Thyroid gland (tissue), 4 donors: ENCODE results near the gene DAB1. TPM values are rescaled to one million over a fixed set of nuclear protein-coding genes. Genes with fewer than 3 reads are reported as not detected.

Experiments used
- DNase-seq, 2 donors: peaks; one replicate each; pipeline ENCODE4 v3.0.0-alpha.2; 2019
- H3K27ac ChIP-seq, 3 donors: fragments of 200-600 bp; sonication (generic); 1 replicate in 2 of 3; 2 replicates in 1 of 3; pipeline ENCODE4 v1.5.1; 2016 to 2019; ENCODE audit warnings: mild to moderate bottlenecking in 1 of 3, moderate library complexity in 1 of 3
- H3K27me3 ChIP-seq: fragments of 200-600 bp; sonication (generic); one replicate; pipeline ENCODE4 v1.5.1; 2019
- H3K36me3 ChIP-seq, 2 donors: fragments of 200-600 bp; sonication (generic); one replicate each; pipeline ENCODE4 v1.5.1; 2016 to 2019
- H3K4me1 ChIP-seq, 2 donors: fragments of 200-600 bp; sonication (generic); one replicate each; pipeline ENCODE4 v1.5.1; 2017 to 2019
- H3K4me3 ChIP-seq, 3 donors: fragments of 200-600 bp; sonication (generic); replicated peaks in 1 of 3; 1 replicate in 2 of 3; 2 replicates in 1 of 3; pipeline ENCODE4 v1.5.1; 2016; ENCODE audit warnings: mild to moderate bottlenecking in 1 of 3
- H3K9me3 ChIP-seq: fragments of 200-600 bp; sonication (generic); one replicate; pipeline ENCODE4 v1.5.1; 2017
- POLR2A ChIP-seq, 2 donors: fragments of 450-650 bp; IDR thresholded peaks; one replicate each; pipeline ENCODE4 v1.6.1; 2017; ENCODE audit warnings: antibody characterized with exemption in 2 of 2, mild to moderate bottlenecking in 2 of 2, moderate library complexity in 1 of 2
- WGBS, 2 donors: methylation state at CpG; one replicate each; pipeline ENCODE4 v1.1.5; 2017; 5-methylcytosine and 5-hydroxymethylcytosine counted together
- intact Hi-C: fragments of 100-400 bp; cut with DNase I; formaldehyde crosslinking; loops from one replicate; pipeline ENCODE4 v1.15.1; 2023
- total RNA-seq, 4 donors: library from RNA; depleted of rRNA; stranded (reverse); fragments of >200 nt; gene quantifications; one replicate each; pipeline ENCODE4 v1.2.3, GENCODE V29; 2016
- TF ChIP-seq, protein P1 (sequence below), 6 experiments: fragments of 200-600 bp in 3 of 6; fragments of 450-650 bp in 3 of 6; sonication (generic) in 3 of 6; IDR thresholded peaks; one replicate each; pipeline ENCODE4 v1.5.1; 2016 to 2019; ENCODE audit warnings: antibody characterized with exemption in 6 of 6, mild to moderate bottlenecking in 2 of 6, inconsistent platforms in 1 of 6, moderate library complexity in 1 of 6

Gene DAB1
- total RNA-seq, 4 donors from 2014 or later: under 0.01 to 0.83 (median 0.21) TPM

DNA sequence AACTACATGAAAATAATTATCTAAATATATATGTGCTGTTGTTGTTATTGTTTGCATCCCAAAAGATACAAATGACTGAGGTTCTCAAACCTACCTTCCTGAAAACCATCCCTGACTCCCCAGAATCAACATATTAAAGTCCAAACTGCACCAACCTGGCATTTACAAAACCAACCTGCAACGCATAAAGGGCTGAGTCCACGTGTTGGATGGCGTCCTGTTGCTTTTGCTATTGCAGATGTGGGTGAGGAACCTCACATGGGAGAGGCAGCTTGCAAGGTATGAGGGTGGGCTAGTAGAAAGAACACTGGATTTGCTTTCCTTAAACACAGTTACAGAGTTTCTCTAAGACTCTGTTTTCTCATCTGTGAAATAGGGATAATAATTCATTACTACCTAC lies 456.5 kb downstream of the DAB1 start:
- peaks cover 0 to 5% of the 10 kb centered on the region in 2 donors for H3K4me1 ChIP-seq
- H3K27me3 ChIP-seq: no peaks in the 10 kb centered on the region
- H3K4me3 ChIP-seq: no peak overlapping the region
- H3K9me3 ChIP-seq: no peaks in the 10 kb centered on the region
- TF ChIP-seq POLR2A (IDR thresholded peaks at IDR 0.05): no peak
- TF ChIP-seq, protein P1, sequence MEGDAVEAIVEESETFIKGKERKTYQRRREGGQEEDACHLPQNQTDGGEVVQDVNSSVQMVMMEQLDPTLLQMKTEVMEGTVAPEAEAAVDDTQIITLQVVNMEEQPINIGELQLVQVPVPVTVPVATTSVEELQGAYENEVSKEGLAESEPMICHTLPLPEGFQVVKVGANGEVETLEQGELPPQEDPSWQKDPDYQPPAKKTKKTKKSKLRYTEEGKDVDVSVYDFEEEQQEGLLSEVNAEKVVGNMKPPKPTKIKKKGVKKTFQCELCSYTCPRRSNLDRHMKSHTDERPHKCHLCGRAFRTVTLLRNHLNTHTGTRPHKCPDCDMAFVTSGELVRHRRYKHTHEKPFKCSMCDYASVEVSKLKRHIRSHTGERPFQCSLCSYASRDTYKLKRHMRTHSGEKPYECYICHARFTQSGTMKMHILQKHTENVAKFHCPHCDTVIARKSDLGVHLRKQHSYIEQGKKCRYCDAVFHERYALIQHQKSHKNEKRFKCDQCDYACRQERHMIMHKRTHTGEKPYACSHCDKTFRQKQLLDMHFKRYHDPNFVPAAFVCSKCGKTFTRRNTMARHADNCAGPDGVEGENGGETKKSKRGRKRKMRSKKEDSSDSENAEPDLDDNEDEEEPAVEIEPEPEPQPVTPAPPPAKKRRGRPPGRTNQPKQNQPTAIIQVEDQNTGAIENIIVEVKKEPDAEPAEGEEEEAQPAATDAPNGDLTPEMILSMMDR (IDR thresholded peaks at IDR 0.05): no peak
- no peaks in the 10 kb centered on the region for H3K36me3 ChIP-seq
- DNase-seq: no peak
- no peak overlapping the region for H3K27ac ChIP-seq
- WGBS, 2 donors: 71 to 82% methylated on average over 3 of the region's 3 CpGs
- intact Hi-C loops: loop anchor here (5.0 kb wide), 1 partner anchor 135 kb away; no protein-coding TSS in a partner anchor

DNA sequence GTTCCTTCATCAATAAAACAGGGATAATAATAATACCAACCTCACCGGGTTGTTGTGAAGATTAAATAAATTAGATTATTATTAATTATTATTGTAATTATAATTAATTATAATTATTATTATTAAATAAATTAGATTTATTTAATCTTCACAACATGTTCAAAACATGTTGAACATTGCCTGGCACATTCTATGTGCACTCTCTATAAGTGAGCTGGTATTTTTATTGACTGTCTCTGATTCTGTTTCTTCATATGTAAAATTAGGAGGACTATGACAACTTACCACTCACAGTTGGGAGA lies 457.2 kb downstream of the DAB1 start:
- H3K27me3 ChIP-seq: no peaks in the 10 kb centered on the region
- H3K27ac ChIP-seq: no peak overlapping the region
- H3K4me1 ChIP-seq: peaks cover 0 to 5% of the 10 kb centered on the region in 2 donors
- intact Hi-C loops: loop anchor here (5.0 kb wide), 1 partner anchor 134 kb away; no protein-coding TSS in a partner anchor
- no peak for DNase-seq
- 91 to 95% methylated on average over 1 of the region's 1 CpG for WGBS, 2 donors
- no peak overlapping the region for H3K4me3 ChIP-seq
- TF ChIP-seq POLR2A (IDR thresholded peaks at IDR 0.05): no peak
- TF ChIP-seq, protein P1 (IDR thresholded peaks at IDR 0.05): no peak
- H3K36me3 ChIP-seq: no peaks in the 10 kb centered on the region
- no peaks in the 10 kb centered on the region for H3K9me3 ChIP-seq

DNA sequence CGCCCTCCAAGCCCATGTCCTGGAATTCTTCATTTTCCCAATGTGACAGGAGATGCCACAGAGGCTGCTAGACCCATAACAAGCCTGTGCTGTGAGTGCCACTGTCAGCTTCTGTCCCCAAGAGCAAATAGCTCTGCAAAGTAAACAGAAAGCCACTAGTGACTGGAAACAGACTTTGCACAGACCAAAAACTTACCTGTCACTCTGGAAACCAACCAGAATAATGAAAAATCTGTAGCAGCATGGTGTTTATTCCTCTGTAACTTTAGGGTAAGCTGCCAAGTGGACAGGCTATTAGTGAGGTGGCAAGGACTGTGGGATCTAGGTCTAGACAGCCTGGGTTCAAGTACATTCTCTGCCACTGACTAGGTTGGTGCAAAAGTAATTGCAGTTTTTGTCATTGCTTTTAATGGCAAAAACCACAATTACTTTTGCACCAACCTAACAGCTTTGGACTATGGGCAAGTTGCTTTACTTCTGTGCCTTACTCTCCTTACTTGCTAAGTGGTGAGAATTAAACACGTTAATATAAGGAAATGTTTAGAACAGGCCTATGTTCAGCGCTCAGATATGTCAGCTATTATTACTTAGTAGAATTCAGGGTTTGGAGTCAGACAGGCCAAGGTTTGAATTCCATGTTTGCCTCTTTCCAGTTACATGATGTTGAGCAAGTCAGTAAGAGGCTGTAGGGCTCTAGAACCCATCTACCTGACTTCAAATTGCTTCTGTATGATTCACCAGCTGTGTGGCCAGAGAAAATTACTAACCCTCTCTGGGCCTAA lies 457.8 kb downstream of the DAB1 start, which contains the start of gene C8B:
Gene C8B, minus strand, starts transcription at position 100 of the 782 bp plus-strand sequence. Its CDS starts 67 bp downstream, at position 33.
- Histone ChIP-seq H3K4me3 (no peak within 1 kb of the TSS), H3K27ac (no peak within 1 kb of the TSS), H3K36me3 (no peaks in the 10 kb centered on the region), H3K9me3 (no peaks in the 10 kb centered on the region), H3K27me3 (no peaks in the 10 kb centered on the region), H3K4me1 (peaks cover 0 to 5% of the 10 kb centered on the region in 2 donors)
- intact Hi-C loops: loop anchor here (5.0 kb wide), 1 partner anchor 134 kb away; no protein-coding TSS in a partner anchor
- no peak for TF ChIP-seq POLR2A (IDR thresholded peaks at IDR 0.05)
- TF ChIP-seq, protein P1 (IDR thresholded peaks at IDR 0.05): no peak
- no peak for DNase-seq
- WGBS, 2 donors: 69 to 89% methylated on average over 3 of the region's 3 CpGs

DNA sequence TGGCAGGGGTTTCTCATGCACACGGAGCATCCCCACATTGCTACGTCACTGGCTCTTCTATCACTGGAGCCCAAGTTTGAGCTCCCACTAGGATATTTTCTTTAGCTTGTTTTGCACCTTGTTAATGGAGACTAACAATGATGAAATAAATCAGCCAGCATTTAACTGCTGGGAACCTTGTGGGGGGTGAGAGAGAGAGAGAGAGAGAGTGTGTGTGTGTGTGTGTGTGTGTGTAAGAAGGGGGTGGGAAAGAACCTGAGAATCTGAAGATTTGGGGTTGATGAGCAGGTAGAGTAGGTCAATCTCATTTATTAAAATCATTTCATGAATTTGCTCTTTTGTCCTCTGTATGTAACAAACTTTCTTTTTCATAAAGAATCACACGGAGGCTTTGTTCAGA lies 458.7 kb downstream of the DAB1 start:
- H3K9me3 ChIP-seq: no peaks in the 10 kb centered on the region
- peaks cover 0 to 5% of the 10 kb centered on the region in 2 donors for H3K4me1 ChIP-seq
- H3K36me3 ChIP-seq: no peaks in the 10 kb centered on the region
- DNase-seq: no peak
- no peak for TF ChIP-seq POLR2A (IDR thresholded peaks at IDR 0.05)
- TF ChIP-seq, protein P1 (IDR thresholded peaks at IDR 0.05): no peak
- H3K27me3 ChIP-seq: no peaks in the 10 kb centered on the region
- H3K4me3 ChIP-seq: no peak overlapping the region
- 82 to 89% methylated on average over 3 of the region's 3 CpGs for WGBS, 2 donors
- intact Hi-C loops: loop anchor here (5.0 kb wide), 1 partner anchor 133 kb away; no protein-coding TSS in a partner anchor
- no peak overlapping the region for H3K27ac ChIP-seq

DNA sequence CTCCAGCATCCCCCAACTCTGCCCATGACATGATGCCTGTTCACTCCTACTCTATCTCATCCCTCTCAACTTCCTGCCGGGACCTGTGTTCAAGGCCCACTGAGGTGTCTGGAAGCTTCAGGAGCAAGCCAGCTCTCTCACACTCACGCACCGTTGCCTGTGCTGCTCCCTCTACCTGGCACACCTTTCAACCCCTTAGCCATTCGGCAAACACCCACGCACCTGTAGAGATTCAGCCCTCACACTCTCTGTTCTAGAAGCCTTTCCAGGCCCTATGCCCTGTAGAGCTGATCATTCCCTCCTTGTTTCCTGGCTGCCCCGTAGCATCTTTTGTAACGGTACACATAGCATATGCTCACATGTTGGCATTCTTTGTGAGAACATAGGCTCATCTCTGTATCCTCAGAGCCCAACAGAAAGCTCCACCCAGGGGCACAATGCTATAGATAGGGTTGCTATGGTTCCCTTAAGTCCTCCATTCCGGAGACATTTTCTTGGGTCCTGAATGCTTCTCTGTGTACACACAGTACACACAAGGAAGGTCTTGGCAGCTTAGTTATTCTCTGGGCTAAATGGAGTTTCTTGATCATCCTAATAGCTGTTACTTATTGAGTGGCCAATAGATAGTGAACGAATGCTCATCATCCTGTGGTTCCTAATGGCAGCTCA lies 459.4 kb downstream of the DAB1 start:
- no peak overlapping the region for H3K27ac ChIP-seq
- no peak for TF ChIP-seq POLR2A (IDR thresholded peaks at IDR 0.05)
- TF ChIP-seq, protein P1 (IDR thresholded peaks at IDR 0.05): no peak
- H3K36me3 ChIP-seq: no peaks in the 10 kb centered on the region
- WGBS, 2 donors: 87 to 93% methylated on average over 9 of the region's 9 CpGs
- H3K4me1 ChIP-seq: peaks cover 0 to 5% of the 10 kb centered on the region in 2 donors
- no peak overlapping the region for H3K4me3 ChIP-seq
- no peaks in the 10 kb centered on the region for H3K9me3 ChIP-seq
- intact Hi-C loops: loop anchor here (5.0 kb wide), 1 partner anchor 132 kb away; no protein-coding TSS in a partner anchor
- no peaks in the 10 kb centered on the region for H3K27me3 ChIP-seq
- no peak for DNase-seq
